Kidney epithelial cell (primary cell): ENCODE measurements around the gene GALNT17. TPM values are rescaled to one million over a fixed set of nuclear protein-coding genes. Genes with fewer than 3 reads are reported as not detected.

Experiments used
- DNase-seq: peaks from one replicate; pipeline ENCODE4 v3.0.0-alpha.2; 2010; ENCODE audit warnings: low read depth
- H3K27me3 ChIP-seq: 2 replicates; pipeline ENCODE4 v1.6.0; 2011; ENCODE audit warnings: low read length; ENCODE audit not compliant: control insufficient read depth, insufficient read depth
- H3K36me3 ChIP-seq: 2 replicates; pipeline ENCODE4 v1.5.1; 2011; ENCODE audit warnings: low read length; ENCODE audit not compliant: control insufficient read depth, insufficient read depth
- H3K4me3 ChIP-seq: 2 replicates; pipeline ENCODE4 v1.5.1; 2011; ENCODE audit warnings: low read depth, mild to moderate bottlenecking, control low read depth, low read length
- total RNA-seq: library from RNA; depleted of rRNA; stranded (reverse); fragments of >200 nt; gene quantifications from 2 replicates; pipeline ENCODE4 v1.2.3, GENCODE V29; 2015
- TF ChIP-seq, protein P1 (sequence below): IDR thresholded peaks from 2 replicates; pipeline ENCODE4 v1.5.1; 2011; ENCODE audit warnings: mild to moderate bottlenecking, moderate library complexity, low read length, control low read depth, inconsistent platforms; ENCODE audit not compliant: insufficient read depth, poor library complexity, severe bottlenecking

The GALNT17 gene
- total RNA-seq, 1 donor from 2014 or later: 3.3 TPM

DNA sequence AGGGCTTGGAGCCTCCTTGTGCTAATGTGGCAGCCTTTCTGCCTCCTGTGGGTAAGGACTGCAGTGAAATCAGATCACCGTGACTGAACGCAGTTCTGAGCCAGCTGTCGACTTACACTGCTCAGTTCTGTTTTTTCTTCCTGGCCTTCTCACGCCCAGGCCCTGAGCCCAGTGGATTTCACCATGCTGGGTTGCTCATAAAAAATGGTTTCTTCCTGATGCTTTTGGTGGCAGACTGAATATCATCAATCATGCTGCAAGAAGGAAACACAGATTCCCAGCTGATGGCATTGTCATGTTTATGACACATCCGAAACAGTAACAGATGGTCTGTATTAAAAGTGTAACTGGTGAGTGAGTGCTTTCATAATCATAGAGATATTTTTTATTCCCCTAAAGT lies 389.6 kb downstream of the GALNT17 start:
- H3K27me3 ChIP-seq: no peaks in the 10 kb centered on the region
- no peaks in the 10 kb centered on the region for H3K36me3 ChIP-seq
- DNase-seq: no peak
- H3K4me3 ChIP-seq: no peak overlapping the region
- TF ChIP-seq, protein P1, sequence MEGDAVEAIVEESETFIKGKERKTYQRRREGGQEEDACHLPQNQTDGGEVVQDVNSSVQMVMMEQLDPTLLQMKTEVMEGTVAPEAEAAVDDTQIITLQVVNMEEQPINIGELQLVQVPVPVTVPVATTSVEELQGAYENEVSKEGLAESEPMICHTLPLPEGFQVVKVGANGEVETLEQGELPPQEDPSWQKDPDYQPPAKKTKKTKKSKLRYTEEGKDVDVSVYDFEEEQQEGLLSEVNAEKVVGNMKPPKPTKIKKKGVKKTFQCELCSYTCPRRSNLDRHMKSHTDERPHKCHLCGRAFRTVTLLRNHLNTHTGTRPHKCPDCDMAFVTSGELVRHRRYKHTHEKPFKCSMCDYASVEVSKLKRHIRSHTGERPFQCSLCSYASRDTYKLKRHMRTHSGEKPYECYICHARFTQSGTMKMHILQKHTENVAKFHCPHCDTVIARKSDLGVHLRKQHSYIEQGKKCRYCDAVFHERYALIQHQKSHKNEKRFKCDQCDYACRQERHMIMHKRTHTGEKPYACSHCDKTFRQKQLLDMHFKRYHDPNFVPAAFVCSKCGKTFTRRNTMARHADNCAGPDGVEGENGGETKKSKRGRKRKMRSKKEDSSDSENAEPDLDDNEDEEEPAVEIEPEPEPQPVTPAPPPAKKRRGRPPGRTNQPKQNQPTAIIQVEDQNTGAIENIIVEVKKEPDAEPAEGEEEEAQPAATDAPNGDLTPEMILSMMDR: no peak

DNA sequence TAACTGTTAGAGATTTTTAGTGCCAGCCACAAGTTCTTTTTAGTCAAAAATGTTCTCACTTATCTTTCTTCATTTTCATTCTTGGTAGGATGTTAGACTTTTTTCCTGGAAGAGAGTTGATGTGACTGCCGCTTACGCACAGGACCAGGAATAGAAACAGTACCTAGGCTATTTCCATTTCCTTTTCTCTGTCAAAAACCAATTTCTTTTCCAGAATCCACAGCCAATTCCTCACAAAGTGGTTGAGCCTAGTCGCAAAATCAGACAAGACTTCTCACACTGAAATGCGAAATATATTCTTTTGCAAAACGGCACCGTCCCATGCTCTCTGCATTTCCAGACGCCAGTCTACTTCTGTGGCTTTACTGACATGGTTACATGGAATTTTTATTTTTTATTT lies 394.2 kb downstream of the GALNT17 start:
- no peaks in the 10 kb centered on the region for H3K27me3 ChIP-seq
- TF ChIP-seq, protein P1: no peak

DNA sequence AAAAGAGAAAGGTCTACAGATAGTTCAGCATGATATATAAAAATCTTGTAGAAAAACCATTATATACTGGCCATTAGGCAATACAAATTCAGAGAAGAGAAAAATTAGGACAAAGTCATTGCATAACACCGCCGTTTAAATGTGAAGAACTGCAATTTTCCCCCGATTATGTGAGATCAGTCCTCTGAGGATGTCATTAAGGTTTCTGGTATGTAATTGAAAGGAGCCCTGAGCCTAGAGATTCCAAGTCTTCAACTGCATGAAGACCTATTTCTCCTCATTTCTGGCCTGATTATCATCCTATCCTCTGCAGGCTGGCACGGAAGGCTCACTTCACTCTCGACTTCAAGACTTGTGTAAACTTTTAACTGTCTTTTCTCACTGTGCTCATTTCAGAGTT lies 395.3 kb downstream of the GALNT17 start:
- TF ChIP-seq, protein P1: no peak
- Histone ChIP-seq H3K36me3 (no peaks in the 10 kb centered on the region), H3K4me3 (no peak overlapping the region), H3K27me3 (no peaks in the 10 kb centered on the region)
- DNase-seq: no peak

More for the DNA sequence above, 394.2 kb downstream of the GALNT17 start:
- no peak for DNase-seq
- Histone ChIP-seq H3K36me3 (no peaks in the 10 kb centered on the region), H3K4me3 (no peak overlapping the region)

DNA sequence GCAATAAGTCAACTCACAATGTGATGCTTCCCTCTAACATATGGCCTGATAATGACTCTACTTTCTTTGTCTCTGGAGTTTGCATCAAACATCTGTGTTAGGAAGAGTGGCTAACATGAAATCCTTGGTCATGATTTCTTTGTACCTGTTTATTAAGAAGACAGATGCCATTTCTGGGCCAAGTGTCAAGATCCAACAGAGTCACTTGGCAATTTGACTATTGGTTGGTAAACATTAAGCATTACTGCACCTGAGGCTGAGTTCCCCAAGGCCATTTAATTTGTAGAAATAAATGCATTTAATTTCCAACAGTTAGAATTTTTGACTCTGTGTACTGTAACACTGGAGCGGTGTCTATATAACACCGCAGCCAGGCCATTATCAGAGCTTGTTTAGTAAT lies 403.7 kb downstream of the GALNT17 start:
- no peaks in the 10 kb centered on the region for H3K36me3 ChIP-seq
- DNase-seq: no peak
- no peaks in the 10 kb centered on the region for H3K27me3 ChIP-seq
- TF ChIP-seq, protein P1: no peak
- no peak overlapping the region for H3K4me3 ChIP-seq

DNA sequence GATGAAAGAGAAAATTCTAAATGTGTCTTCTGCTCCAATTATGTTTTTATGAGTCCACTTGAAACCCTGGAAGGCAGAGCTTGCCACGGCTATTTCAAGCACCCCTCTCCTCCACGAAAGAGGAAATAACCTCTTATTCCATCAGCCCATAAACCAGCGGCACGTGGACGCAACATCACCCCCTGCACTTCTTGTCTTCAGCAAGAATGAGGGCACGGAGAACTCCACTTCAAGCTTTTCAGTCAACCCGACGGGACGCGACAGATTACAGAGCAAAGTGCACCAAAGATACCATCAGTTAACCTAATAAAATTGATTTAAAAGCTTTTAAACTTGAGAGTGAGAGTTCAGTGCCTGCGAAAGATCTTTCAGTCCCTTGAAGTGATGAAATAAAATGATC lies 406.3 kb downstream of the GALNT17 start:
- Histone ChIP-seq H3K4me3 (no peak overlapping the region), H3K27me3 (no peaks in the 10 kb centered on the region), H3K36me3 (no peaks in the 10 kb centered on the region)
- no peak for DNase-seq
- TF ChIP-seq, protein P1: no peak

DNA sequence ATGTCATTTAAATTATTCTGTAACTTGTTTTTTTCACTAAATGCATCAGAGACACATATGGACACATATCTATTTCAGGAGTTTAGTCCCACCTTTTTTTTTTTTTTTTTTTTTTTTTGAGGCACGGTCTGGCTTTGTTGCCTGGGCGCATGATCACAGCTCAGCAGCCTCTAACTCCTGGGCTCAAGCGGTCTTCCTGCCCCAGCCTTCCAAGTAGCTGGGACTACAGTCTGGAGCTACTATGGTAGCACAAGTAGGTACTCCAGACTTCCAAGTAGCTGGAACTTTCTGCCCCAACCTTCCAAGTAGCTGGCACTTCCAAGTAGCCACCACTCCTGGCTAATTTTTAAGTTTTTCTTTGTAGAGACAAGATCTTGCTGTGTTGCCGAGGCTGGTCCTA lies 407.7 kb downstream of the GALNT17 start:
- DNase-seq: no peak
- Histone ChIP-seq H3K36me3 (no peaks in the 10 kb centered on the region), H3K4me3 (no peak overlapping the region), H3K27me3 (no peaks in the 10 kb centered on the region)
- TF ChIP-seq, protein P1: no peak
